Tibial artery (tissue), 4 donors: ENCODE data around the gene KNCN.
A peak's percentile ranks its signal among the peaks of the same experiment; 100 is the strongest.

Source experiments
- DNase-seq, 2 donors: peaks; one replicate each; pipeline ENCODE4 v3.0.0-alpha.2; 2019
- H3K27ac ChIP-seq, 2 donors: fragments of 200-600 bp; sonication (generic) in 1 of 2; 1 replicate in 1 of 2; 2 replicates in 1 of 2; pipeline ENCODE4 v1.5.1; 2018 to 2019; ENCODE audit warnings: mild to moderate bottlenecking in 1 of 2
- H3K27me3 ChIP-seq, 2 donors: fragments of 200-600 bp; sonication (generic) in 1 of 2; one replicate each; pipeline versions ENCODE4 v1.5.1 to v1.6.0; 2016 to 2019
- H3K36me3 ChIP-seq, 3 donors: fragments of 200-600 bp; sonication (generic) in 2 of 3; one replicate each; pipeline ENCODE4 v1.5.1; 2016 to 2019; ENCODE audit warnings: mild to moderate bottlenecking in 2 of 3
- H3K4me1 ChIP-seq, 4 donors: fragments of 200-600 bp; sonication (generic) in 2 of 4; 1 replicate in 3 of 4; 2 replicates in 1 of 4; pipeline ENCODE4 v1.5.1; 2016 to 2019
- H3K4me3 ChIP-seq, 2 donors: fragments of 200-600 bp; sonication (generic) in 1 of 2; 1 replicate in 1 of 2; 2 replicates in 1 of 2; pipeline ENCODE4 v1.5.1; 2018 to 2019; ENCODE audit warnings: mild to moderate bottlenecking in 2 of 2
- H3K9me3 ChIP-seq, 3 donors: fragments of 200-600 bp; sonication (generic) in 1 of 3; one replicate each; pipeline ENCODE4 v1.5.1; 2016 to 2019
- CTCF ChIP-seq, 2 experiments: fragments of 200-600 bp in 1 of 2; fragments of 450-650 bp in 1 of 2; IDR thresholded peaks; one replicate each; pipeline ENCODE4 v1.5.1; 2017 to 2019; ENCODE audit warnings: antibody characterized with exemption in 2 of 2, mild to moderate bottlenecking in 1 of 2, moderate library complexity in 1 of 2
- intact Hi-C: fragments of 100-400 bp; cut with DNase I; formaldehyde crosslinking; loops from one replicate; pipeline ENCODE4 v1.15.0; 2023; ENCODE audit warnings: low total_unique reads

The KNCN gene

GRCh38 chr1:46547481-46548383 is 3.7 kb downstream of the KNCN start:
- no peaks in the 10 kb centered on the region for H3K9me3 ChIP-seq
- TF ChIP-seq CTCF (IDR thresholded peaks at IDR 0.05): peak; percentile 34 to 41
- no peak overlapping the region for H3K27ac ChIP-seq
- H3K27me3 ChIP-seq: peaks cover 0 to 81% of the 10 kb centered on the region in 2 donors
- peak in 1 of 2 donors; percentile 17 for DNase-seq
- H3K4me3 ChIP-seq: no peak overlapping the region
- H3K4me1 ChIP-seq: peaks cover 0 to 10% (median 8%) of the 10 kb centered on the region in 4 donors
- no peaks in the 10 kb centered on the region for H3K36me3 ChIP-seq
- intact Hi-C loops: no loop called here

GRCh38 chr1:46546210-46546609 is 5.2 kb downstream of the KNCN start:
- intact Hi-C loops: no loop called here
- H3K27me3 ChIP-seq: peaks cover 0 to 75% of the 10 kb centered on the region in 2 donors
- H3K27ac ChIP-seq: no peak overlapping the region
- H3K9me3 ChIP-seq: no peaks in the 10 kb centered on the region
- no peaks in the 10 kb centered on the region for H3K36me3 ChIP-seq
- peaks cover 0 to 14% (median 8%) of the 10 kb centered on the region in 4 donors for H3K4me1 ChIP-seq
- H3K4me3 ChIP-seq: no peak overlapping the region
- DNase-seq: no peak
- TF ChIP-seq CTCF (IDR thresholded peaks at IDR 0.05): no peak

GRCh38 chr1:46545784-46546183 is 5.7 kb downstream of the KNCN start:
- DNase-seq: no peak
- Histone ChIP-seq H3K9me3 (no peaks in the 10 kb centered on the region), H3K27ac (no peak overlapping the region), H3K4me3 (no peak overlapping the region), H3K4me1 (peaks cover 0 to 14% (median 8%) of the 10 kb centered on the region in 4 donors), H3K27me3 (peaks cover 0 to 71% of the 10 kb centered on the region in 2 donors), H3K36me3 (no peaks in the 10 kb centered on the region)
- no peak for TF ChIP-seq CTCF (IDR thresholded peaks at IDR 0.05)
- intact Hi-C loops: no loop called here

GRCh38 chr1:46544561-46545240 is 6.7 kb downstream of the KNCN start:
- intact Hi-C loops: no loop called here

More at GRCh38 chr1:46544561-46545240, 6.7 kb downstream of the KNCN start:
- no peak overlapping the region for H3K4me3 ChIP-seq
- no peak for DNase-seq
- no peak for TF ChIP-seq CTCF (IDR thresholded peaks at IDR 0.05)
- H3K4me1 ChIP-seq: peaks cover 0 to 14% (median 8%) of the 10 kb centered on the region in 4 donors
- no peak overlapping the region for H3K27ac ChIP-seq
- H3K9me3 ChIP-seq: no peaks in the 10 kb centered on the region
- peaks cover 0 to 61% of the 10 kb centered on the region in 2 donors for H3K27me3 ChIP-seq
- no peaks in the 10 kb centered on the region for H3K36me3 ChIP-seq
